ENCODE results near the gene C1orf159. TPM values are rescaled to one million over a fixed set of nuclear protein-coding genes. Genes with fewer than 3 reads are reported as not detected.

C1orf159 gene
- polyA plus RNA-seq, 1 donor from 2014 or later, result 31.5 TPM

GRCh38 chr1:1083416-1084371 lies 32.2 kb downstream of the C1orf159 start:
- Histone ChIP-seq H3K9ac (ENCODE audit: low read length) (no peak overlapping the region), H3F3A (ENCODE audit: insufficient read depth, low read length, poor library complexity, severe bottlenecking) (no peaks in the 10 kb centered on the region), H3K36me3 (ENCODE audit: insufficient read depth, low read length) (no peaks in the 10 kb centered on the region), H3K27me3 (ENCODE audit: insufficient read depth, low read depth, low read length) (no peaks in the 10 kb centered on the region), H3K4me3 (ENCODE audit: low read length) (no peak overlapping the region), H2AFZ (ENCODE audit: low read depth, low read length) (no peak overlapping the region), H4K20me1 (ENCODE audit: insufficient read depth) (no peaks in the 10 kb centered on the region), H3K79me2 (replicated peaks; ENCODE audit: insufficient read depth, low read length) (no peaks in the 10 kb centered on the region), H3K27ac (ENCODE audit: low read length) (no peak overlapping the region), H3K4me2 (ENCODE audit: low read length) (no peak overlapping the region), H3K9me2 (ENCODE audit: insufficient read depth, low read length) (no peaks in the 10 kb centered on the region), H3K9me3 (ENCODE audit: low read length) (no peaks in the 10 kb centered on the region)
- TF ChIP-seq EZH2 (IDR thresholded peaks at IDR 0.05; ENCODE audit: borderline replicate concordance, insufficient read depth, low read length, poor library complexity, severe bottlenecking), result no peak
- no peak for TF ChIP-seq RAD21 (conservative IDR thresholded peaks at IDR 0.05)
- TF ChIP-seq EP300 (conservative IDR thresholded peaks at IDR 0.05; ENCODE audit: poor library complexity, severe bottlenecking), result no peak
- TF ChIP-seq SMC3 (conservative IDR thresholded peaks at IDR 0.05; ENCODE audit: poor library complexity), result no peak
- TF ChIP-seq CTCF (IDR thresholded peaks at IDR 0.05; ENCODE audit: poor library complexity, severe bottlenecking), result no peak
- TF ChIP-seq REST (IDR thresholded peaks at IDR 0.05; ENCODE audit: borderline replicate concordance), result no peak

DNA sequence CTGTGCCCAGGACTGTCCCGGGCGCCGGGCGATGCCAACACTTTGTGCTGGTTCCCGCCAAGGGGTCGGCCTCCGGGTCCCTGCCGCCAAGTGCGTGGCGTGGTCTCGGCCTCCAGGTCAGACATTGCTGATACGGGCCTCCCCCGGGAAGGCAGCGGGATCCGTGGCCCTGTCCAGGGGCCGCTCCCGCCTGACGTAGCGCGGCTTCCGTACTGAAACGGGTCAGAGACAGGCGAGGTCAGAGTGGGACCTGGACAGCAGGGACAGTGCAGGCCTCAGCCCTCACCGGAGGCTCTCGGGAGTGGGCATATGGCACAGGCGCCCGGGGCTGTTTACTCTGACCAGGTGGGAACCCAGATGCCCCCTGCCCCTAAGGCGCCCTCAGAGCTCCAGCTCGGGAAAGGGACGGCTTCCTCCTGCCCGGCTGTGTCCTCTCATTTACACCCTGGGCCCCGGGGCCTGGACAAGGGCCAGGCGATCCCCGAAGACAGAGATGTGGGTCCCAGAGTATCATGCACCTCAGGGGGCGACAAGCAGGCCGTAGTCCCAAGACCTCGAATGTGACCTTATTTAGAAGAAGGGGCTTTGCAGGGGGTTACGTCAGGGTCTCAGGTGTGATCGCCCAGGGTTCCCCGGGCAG lies 33.0 kb downstream of the C1orf159 start:
- H3K36me3 ChIP-seq (ENCODE audit: insufficient read depth, low read length), result no peaks in the 10 kb centered on the region
- H3K9me2 ChIP-seq (ENCODE audit: insufficient read depth, low read length), result no peaks in the 10 kb centered on the region
- no peak for TF ChIP-seq TAF1 (IDR thresholded peaks at IDR 0.05; ENCODE audit: low read depth)
- no peak for TF ChIP-seq POLR2AphosphoS5 (IDR thresholded peaks at IDR 0.05)
- TF ChIP-seq CTCF (IDR thresholded peaks at IDR 0.05; ENCODE audit: poor library complexity, severe bottlenecking), result no peak
- no peak for TF ChIP-seq RAD21 (conservative IDR thresholded peaks at IDR 0.05)
- TF ChIP-seq EP300 (conservative IDR thresholded peaks at IDR 0.05; ENCODE audit: poor library complexity, severe bottlenecking), result no peak
- no peak for TF ChIP-seq EZH2 (IDR thresholded peaks at IDR 0.05; ENCODE audit: borderline replicate concordance, insufficient read depth, low read length, poor library complexity, severe bottlenecking)
- no peak for TF ChIP-seq SMC3 (conservative IDR thresholded peaks at IDR 0.05; ENCODE audit: poor library complexity)
- TF ChIP-seq MXI1 (conservative IDR thresholded peaks at IDR 0.05; ENCODE audit: poor library complexity, severe bottlenecking), result no peak
- no peak for TF ChIP-seq REST (IDR thresholded peaks at IDR 0.05; ENCODE audit: borderline replicate concordance)
- H3K79me2 ChIP-seq (replicated peaks; ENCODE audit: insufficient read depth, low read length), result no peaks in the 10 kb centered on the region
- H3K27ac ChIP-seq (ENCODE audit: low read length), result no peak overlapping the region
- H3K27me3 ChIP-seq (ENCODE audit: insufficient read depth, low read depth, low read length), result no peaks in the 10 kb centered on the region
- no peak overlapping the region for H3K9ac ChIP-seq (ENCODE audit: low read length)
- H3K4me2 ChIP-seq (ENCODE audit: low read length), result no peak overlapping the region
- no peak overlapping the region for H3K4me3 ChIP-seq (ENCODE audit: low read length)
- no peak overlapping the region for H2AFZ ChIP-seq (ENCODE audit: low read depth, low read length)
- no peaks in the 10 kb centered on the region for H3F3A ChIP-seq (ENCODE audit: insufficient read depth, low read length, poor library complexity, severe bottlenecking)
- no peaks in the 10 kb centered on the region for H3K9me3 ChIP-seq (ENCODE audit: low read length)
- no peaks in the 10 kb centered on the region for H4K20me1 ChIP-seq (ENCODE audit: insufficient read depth)

Data from neural cell (in vitro differentiated cells).